B cell (primary cell): ENCODE measurements around the gene ARID4B. TPM values are rescaled to one million over a fixed set of nuclear protein-coding genes. Genes with fewer than 3 reads are reported as not detected.
"Not testable (repeated sequence)": the region's sequence is repeated elsewhere in the genome, so short reads cannot be mapped to it uniquely, and the experiment has no call there.

Experiments used
- ATAC-seq: fragments of 200-7000 bp; cut with Tn5 transposase; one replicate; pipeline ENCODE4 v1.10.0; 2021; ENCODE audit warnings: low read depth, mild to moderate bottlenecking, moderate number of reproducible peaks, moderate library complexity
- CTCF ChIA-PET: fragments of 350-600 bp; sonication (Branson Sonifier 250); formaldehyde crosslinking; loops from one replicate; lab custom pipeline; 2021; ENCODE audit warnings: antibody characterized with exemption, inconsistent platforms; lab: Charles Lee
- POLR2A ChIA-PET: fragments of 350-600 bp; sonication (Branson Sonifier 250); formaldehyde crosslinking; loops from one replicate; lab custom pipeline; 2021; ENCODE audit warnings: antibody characterized with exemption; lab: Charles Lee
- DNase-seq: peaks from one replicate; pipeline ENCODE4 v3.0.0; 2013
- H2AFZ ChIP-seq: 2 replicates; pipeline ENCODE4 v1.6.1; 2012; ENCODE audit warnings: mild to moderate bottlenecking, low read depth, low read length; ENCODE audit not compliant: insufficient read depth, poor library complexity, severe bottlenecking
- H3K27ac ChIP-seq, 2 donors: 1 replicate in 1 of 2; 2 replicates in 1 of 2; pipeline ENCODE4 v1.5.1; 2012 to 2013; ENCODE audit warnings: low read length in 2 of 2, mild to moderate bottlenecking in 2 of 2, moderate library complexity in 1 of 2
- H3K27me3 ChIP-seq, 4 experiments: fragments of 200-600 bp in 1 of 4; sonication (generic) in 1 of 4; replicated peaks in 1 of 4; 1 replicate in 2 of 4; 2 replicates in 2 of 4; pipeline versions ENCODE4 v1.6.1 to v1.7.0; 2013 to 2016; ENCODE audit warnings: low read length in 3 of 4, mild to moderate bottlenecking in 2 of 4, mixed read lengths in 1 of 4, moderate library complexity in 1 of 4; ENCODE audit not compliant: insufficient read depth in 4 of 4, control insufficient read depth in 3 of 4; ENCODE audit errors: control extremely low read depth in 1 of 4
- H3K36me3 ChIP-seq, 2 experiments: replicated peaks in 1 of 2; 1 replicate in 1 of 2; 2 replicates in 1 of 2; pipeline versions ENCODE4 v1.6.1 to v1.7.1; 2013; ENCODE audit warnings: low read length in 1 of 2; ENCODE audit not compliant: insufficient read depth in 2 of 2, control insufficient read depth in 1 of 2; ENCODE audit errors: control extremely low read depth in 1 of 2, extremely low read depth in 1 of 2
- H3K4me1 ChIP-seq, 2 donors: fragments of 200-600 bp in 1 of 2; sonication (generic) in 1 of 2; 1 replicate in 1 of 2; 2 replicates in 1 of 2; pipeline versions ENCODE4 v1.5.1 to v1.6.1; 2013 to 2017; ENCODE audit warnings: low read length in 2 of 2; ENCODE audit not compliant: control insufficient read depth in 2 of 2, insufficient read depth in 2 of 2
- H3K4me2 ChIP-seq: replicated peaks from 2 replicates; pipeline ENCODE3; 2012; ENCODE audit warnings: mild to moderate bottlenecking, low read depth, low read length; ENCODE audit not compliant: poor library complexity, severe bottlenecking
- H3K4me3 ChIP-seq, 5 experiments: fragments of 200-600 bp in 1 of 5; sonication (generic) in 1 of 5; 1 replicate in 3 of 5; 2 replicates in 2 of 5; pipeline versions ENCODE4 v1.5.1 to v1.7.0; 2011 to 2016; ENCODE audit warnings: low read length in 4 of 5, mild to moderate bottlenecking in 4 of 5, low read depth in 2 of 5, control low read depth in 1 of 5, moderate library complexity in 1 of 5; ENCODE audit not compliant: insufficient read depth in 1 of 5; ENCODE audit errors: control extremely low read depth in 1 of 5, extremely low read depth in 1 of 5
- H3K79me2 ChIP-seq: fragments of 200-600 bp; sonication (generic); one replicate; pipeline ENCODE4 v1.6.0; 2016; ENCODE audit warnings: low read length; ENCODE audit not compliant: control insufficient read depth, insufficient read depth
- H3K9ac ChIP-seq: fragments of 200-600 bp; sonication (generic); 2 replicates; pipeline ENCODE4 v1.6.1; 2017; ENCODE audit warnings: mild to moderate bottlenecking, low read length, moderate library complexity
- H3K9me3 ChIP-seq, 3 donors: one replicate each; pipeline versions ENCODE4 v1.6.1 to v1.7.1; 2013; ENCODE audit warnings: low read length in 2 of 3; ENCODE audit not compliant: control insufficient read depth in 2 of 3, insufficient read depth in 1 of 3; ENCODE audit errors: control extremely low read depth in 1 of 3
- H4K20me1 ChIP-seq: 2 replicates; pipeline ENCODE4 v1.6.0; 2012; ENCODE audit warnings: mild to moderate bottlenecking, low read length; ENCODE audit not compliant: insufficient read depth, control insufficient read depth, poor library complexity, severe bottlenecking
- H3K27ac Mint-ChIP-seq: one replicate; pipeline ENCODE4 v1.8.0; 2021; ENCODE audit warnings: mixed read lengths
- H3K27me3 Mint-ChIP-seq: one replicate; pipeline ENCODE4 v1.8.0; 2021; ENCODE audit warnings: mixed read lengths
- H3K4me1 Mint-ChIP-seq: one replicate; pipeline ENCODE4 v1.8.0; 2021; ENCODE audit warnings: mixed read lengths
- H3K4me3 Mint-ChIP-seq: one replicate; pipeline ENCODE4 v1.8.0; 2021; ENCODE audit warnings: mixed read lengths
- H3K9me3 Mint-ChIP-seq: one replicate; pipeline ENCODE4 v1.8.0; 2022; ENCODE audit warnings: mixed read lengths; ENCODE audit not compliant: insufficient read depth
- EZH2 ChIP-seq: IDR thresholded peaks from 2 replicates; pipeline ENCODE4 v1.6.1; 2012; ENCODE audit warnings: borderline replicate concordance, low read depth, mild to moderate bottlenecking, moderate library complexity, low read length; ENCODE audit not compliant: insufficient read depth, poor library complexity, severe bottlenecking
- WGBS: methylation state at CpG from one replicate; pipeline ENCODE4 v1.1.5; 2013; ENCODE audit warnings: missing lambda C conversion rate; ENCODE audit not compliant: insufficient coverage; 5-methylcytosine and 5-hydroxymethylcytosine counted together
- intact Hi-C: fragments of 100-400 bp; cut with micrococcal nuclease; formaldehyde crosslinking; loops from one replicate; pipeline ENCODE4 v1.10.0; 2022
- polyA plus RNA-seq: library from polyadenylated mRNA; depleted of rRNA; stranded (reverse); fragments of >200 nt; gene quantifications from 2 replicates; pipeline ENCODE4 v1.2.3, GENCODE V29; 2012
- total RNA-seq, 2 donors: library from RNA; stranded (reverse); fragments of 120-200 nt in 1 of 2; gene quantifications; 1 replicate in 1 of 2; 2 replicates in 1 of 2; pipeline versions ENCODE4 v1.2.3 to v1.2.4, GENCODE V29; 2013 to 2022
- TF ChIP-seq, protein P1 (sequence below): fragments of 200-600 bp; IDR thresholded peaks from one replicate; pipeline ENCODE4 v1.8.0; 2022; ENCODE audit warnings: antibody characterized with exemption, mild to moderate bottlenecking

The ARID4B gene
- total and polyA plus RNA-seq, 2 donors (not counting 1 experiment from before 2014, with no cell fraction given) = 13.2 to 110 TPM

DNA sequence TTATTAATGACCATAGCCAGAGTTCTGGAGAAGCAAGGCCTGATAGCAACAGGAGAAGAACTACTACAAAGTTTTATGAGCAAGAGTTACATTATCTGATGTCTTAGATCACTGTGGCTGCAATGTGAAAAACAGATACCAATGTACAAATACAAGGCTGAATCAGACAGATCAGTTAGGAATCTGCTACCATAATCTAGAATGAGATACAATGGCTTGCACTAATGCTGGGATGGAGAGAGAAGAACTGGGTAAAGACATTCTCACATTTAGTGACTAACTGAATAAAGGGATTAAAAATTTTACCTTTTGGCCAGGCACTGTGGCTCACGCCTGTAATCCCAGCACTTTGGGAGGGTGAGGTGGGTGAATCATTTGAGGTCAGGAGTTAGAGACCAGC, 41.3 kb downstream of the ARID4B start:
- H3K79me2 ChIP-seq = peaks cover 95% of the 10 kb centered on the region
- Mint-ChIP-seq H3K9me3 (no peaks in the 10 kb centered on the region), H3K4me3 (peak overlapping the region; percentile 12), H3K4me1 (peaks cover 65% of the 10 kb centered on the region), H3K27ac (no peak overlapping the region), H3K27me3 (no peaks in the 10 kb centered on the region)
- intact Hi-C loops = no loop called here
- no peak overlapping the region for H3K27ac ChIP-seq
- no peak for ATAC-seq
- H3K9ac ChIP-seq = no peak overlapping the region
- DNase-seq = no peak
- H3K4me2 ChIP-seq = no peak overlapping the region
- peaks cover 95% of the 10 kb centered on the region for H4K20me1 ChIP-seq
- no peaks in the 10 kb centered on the region for H3K36me3 ChIP-seq
- ChIA-PET POLR2A (no interaction called here), CTCF (no interaction called here)
- WGBS = no CpG with 5 or more reads among the region's 1 CpG
- no peak for TF ChIP-seq EZH2
- TF ChIP-seq, protein P1, sequence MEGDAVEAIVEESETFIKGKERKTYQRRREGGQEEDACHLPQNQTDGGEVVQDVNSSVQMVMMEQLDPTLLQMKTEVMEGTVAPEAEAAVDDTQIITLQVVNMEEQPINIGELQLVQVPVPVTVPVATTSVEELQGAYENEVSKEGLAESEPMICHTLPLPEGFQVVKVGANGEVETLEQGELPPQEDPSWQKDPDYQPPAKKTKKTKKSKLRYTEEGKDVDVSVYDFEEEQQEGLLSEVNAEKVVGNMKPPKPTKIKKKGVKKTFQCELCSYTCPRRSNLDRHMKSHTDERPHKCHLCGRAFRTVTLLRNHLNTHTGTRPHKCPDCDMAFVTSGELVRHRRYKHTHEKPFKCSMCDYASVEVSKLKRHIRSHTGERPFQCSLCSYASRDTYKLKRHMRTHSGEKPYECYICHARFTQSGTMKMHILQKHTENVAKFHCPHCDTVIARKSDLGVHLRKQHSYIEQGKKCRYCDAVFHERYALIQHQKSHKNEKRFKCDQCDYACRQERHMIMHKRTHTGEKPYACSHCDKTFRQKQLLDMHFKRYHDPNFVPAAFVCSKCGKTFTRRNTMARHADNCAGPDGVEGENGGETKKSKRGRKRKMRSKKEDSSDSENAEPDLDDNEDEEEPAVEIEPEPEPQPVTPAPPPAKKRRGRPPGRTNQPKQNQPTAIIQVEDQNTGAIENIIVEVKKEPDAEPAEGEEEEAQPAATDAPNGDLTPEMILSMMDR = no peak
- no peak overlapping the region for H3K4me3 ChIP-seq
- H2AFZ ChIP-seq = no peak overlapping the region
- no peaks in the 10 kb centered on the region for H3K27me3 ChIP-seq
- peaks cover 12 to 44% of the 10 kb centered on the region in 2 donors for H3K4me1 ChIP-seq
- H3K9me3 ChIP-seq = no peaks in the 10 kb centered on the region

DNA sequence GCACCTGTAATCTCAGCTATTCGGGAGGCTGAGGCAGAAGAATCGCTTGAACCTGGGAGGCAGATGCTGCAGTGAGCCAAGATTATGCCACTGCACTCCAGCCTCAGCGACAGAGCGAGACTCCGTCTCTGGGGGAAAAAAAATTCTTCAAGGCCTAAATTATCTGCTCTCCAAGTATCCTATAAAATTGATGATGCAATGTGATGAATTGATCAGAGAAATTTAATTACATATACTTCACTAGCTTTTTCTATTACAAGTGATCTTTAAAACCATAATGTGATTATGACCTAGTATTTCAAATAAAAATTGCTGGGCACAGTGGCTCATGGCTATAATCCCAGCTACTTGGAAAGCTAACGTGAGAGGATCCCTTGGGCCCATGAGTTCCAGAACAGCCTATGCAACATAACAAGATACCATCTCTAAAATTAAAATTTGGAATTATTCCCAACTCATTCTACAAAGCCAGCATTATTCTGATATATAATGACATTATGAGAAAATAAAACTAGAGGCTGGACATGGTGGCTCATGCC, 43.7 kb downstream of the ARID4B start:
- Histone ChIP-seq H3K9me3 (no peaks in the 10 kb centered on the region), H3K4me1 (peaks cover 11 to 35% of the 10 kb centered on the region in 2 donors), H3K9ac (no peak overlapping the region), H3K4me2 (no peak overlapping the region), H3K27me3 (no peaks in the 10 kb centered on the region), H2AFZ (no peak overlapping the region), H3K27ac (no peak overlapping the region), H4K20me1 (peaks cover 96% of the 10 kb centered on the region), H3K79me2 (peaks cover 98% of the 10 kb centered on the region), H3K4me3 (no peak overlapping the region), H3K36me3 (no peaks in the 10 kb centered on the region)
- intact Hi-C loops = no loop called here
- ChIA-PET POLR2A (no interaction called here), CTCF (interaction anchor here (1.1 kb wide), 1 partner anchor 9 kb away, joined by 3 read pairs; no protein-coding TSS in a partner anchor)
- no peak for ATAC-seq
- WGBS = 95% methylated on average over 2 of the region's 6 CpGs
- Mint-ChIP-seq H3K4me1 (peaks cover 65% of the 10 kb centered on the region), H3K27me3 (no peaks in the 10 kb centered on the region), H3K27ac (no peak overlapping the region), H3K4me3 (no peak overlapping the region), H3K9me3 (no peaks in the 10 kb centered on the region)
- no peak for TF ChIP-seq EZH2
- TF ChIP-seq, protein P1 = no peak
- DNase-seq = no peak

DNA sequence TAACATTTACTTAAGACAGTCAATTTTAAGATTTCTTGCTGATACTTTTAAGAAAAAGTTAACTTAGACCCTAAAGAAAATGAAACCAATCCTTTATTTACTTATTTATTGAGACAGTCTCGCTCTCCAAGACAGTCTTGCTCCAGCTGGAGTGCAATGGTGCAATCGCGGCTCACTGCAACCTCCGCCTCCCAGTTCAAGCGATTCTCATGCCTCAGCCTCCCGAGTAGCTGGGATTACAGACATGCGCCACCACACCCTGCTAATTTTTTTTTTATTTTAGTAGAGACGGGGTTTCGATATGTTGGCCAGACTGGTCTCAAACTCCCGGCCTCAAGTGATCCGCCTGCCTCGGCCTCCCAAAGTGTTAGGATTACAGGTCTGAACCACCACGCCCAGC, 44.3 kb downstream of the ARID4B start:
- H3K4me2 ChIP-seq, H3K27me3 Mint-ChIP-seq, H3K9ac ChIP-seq, H3K27me3 ChIP-seq, H3K4me3 ChIP-seq, POLR2A ChIA-PET, H3K36me3 ChIP-seq, H3K4me3 Mint-ChIP-seq, DNase-seq, H2AFZ ChIP-seq, H3K27ac Mint-ChIP-seq, H3K9me3 Mint-ChIP-seq, H3K9me3 ChIP-seq, H3K27ac ChIP-seq, intact Hi-C loops, ATAC-seq: not testable (repeated sequence)
- WGBS = 99% methylated on average over 11 of the region's 13 CpGs
- CTCF ChIA-PET = interaction anchor here (1.1 kb wide), 1 partner anchor 10 kb away, joined by 3 read pairs; no protein-coding TSS in a partner anchor
- H3K4me1 ChIP-seq = peaks cover 11 to 29% of the 10 kb centered on the region in 2 donors
- peaks cover 98% of the 10 kb centered on the region for H3K79me2 ChIP-seq
- peaks cover 96% of the 10 kb centered on the region for H4K20me1 ChIP-seq
- H3K4me1 Mint-ChIP-seq = peaks cover 65% of the 10 kb centered on the region
